Measurements from ENCODE around the gene RECK.
"Not testable (repeated sequence)": the region's sequence is repeated elsewhere in the genome, so short reads cannot be mapped to it uniquely, and the experiment has no call there.

Gene RECK

GRCh38 chr9:36064448-36065037 lies 27.8 kb downstream of the RECK start:
- DNase-seq (ENCODE audit: low read depth), result no peak

GRCh38 chr9:36074055-36074454 lies 37.3 kb downstream of the RECK start:
- no peak for DNase-seq (ENCODE audit: low read depth)

GRCh38 chr9:36074870-36075532 lies 38.3 kb downstream of the RECK start:
- DNase-seq (ENCODE audit: low read depth), result no peak

GRCh38 chr9:36078051-36078450 lies 41.3 kb downstream of the RECK start:
- no peak for DNase-seq (ENCODE audit: low read depth)

GRCh38 chr9:36080519-36080918 lies 43.8 kb downstream of the RECK start:
- DNase-seq (ENCODE audit: low read depth), result no peak

- no peak for DNase-seq (ENCODE audit: low read depth)
These were observed 46.2 kb downstream of the RECK start for GRCh38 chr9:36082931-36083330.

GRCh38 chr9:36086442-36086841 lies 49.7 kb downstream of the RECK start:
- no peak for DNase-seq (ENCODE audit: low read depth)

- DNase-seq (ENCODE audit: low read depth), result not testable (repeated sequence)
These were observed 50.3 kb downstream of the RECK start for GRCh38 chr9:36087054-36087453.

GRCh38 chr9:36088020-36088419 lies 51.3 kb downstream of the RECK start:
- DNase-seq (ENCODE audit: low read depth), result no peak

- DNase-seq (ENCODE audit: low read depth), result no peak
These were observed 54.6 kb downstream of the RECK start for GRCh38 chr9:36091026-36091953.

GRCh38 chr9:36092014-36092413 lies 55.3 kb downstream of the RECK start:
- no peak for DNase-seq (ENCODE audit: low read depth)

- DNase-seq (ENCODE audit: low read depth), result peak; percentile 3
These were observed 55.9 kb downstream of the RECK start for GRCh38 chr9:36092509-36093215.

GRCh38 chr9:36093384-36093783 lies 56.7 kb downstream of the RECK start:
- DNase-seq (ENCODE audit: low read depth), result no peak

- DNase-seq (ENCODE audit: low read depth), result no peak
These were observed 63.0 kb downstream of the RECK start for GRCh38 chr9:36099718-36100117.

- no peak for DNase-seq (ENCODE audit: low read depth)
These were observed 63.8 kb downstream of the RECK start for GRCh38 chr9:36100532-36100931.

GRCh38 chr9:36101916-36102741 lies 65.4 kb downstream of the RECK start:
- no peak for DNase-seq (ENCODE audit: low read depth)

GRCh38 chr9:36102742-36103495 lies 66.2 kb downstream of the RECK start:
- DNase-seq (ENCODE audit: low read depth), result peak; percentile 81

GRCh38 chr9:36109071-36109470 lies 72.4 kb downstream of the RECK start:
- DNase-seq (ENCODE audit: low read depth), result no peak

GRCh38 chr9:36110434-36110833 lies 73.7 kb downstream of the RECK start:
- no peak for DNase-seq (ENCODE audit: low read depth)

- DNase-seq (ENCODE audit: low read depth), result no peak
These were observed 75.8 kb downstream of the RECK start for GRCh38 chr9:36112516-36112915.

GRCh38 chr9:36113999-36114398 lies 77.3 kb downstream of the RECK start:
- no peak for DNase-seq (ENCODE audit: low read depth)

Measured in activated T-helper 9 cell treated with anti-CD3 and anti-CD28 coated beads, Interleukin-2, amount 50 U/mL, for 16 hours (primary cell).